Astrocyte (in vitro differentiated cells and primary cell): ENCODE data around the gene SIRT6. TPM values are rescaled to one million over a fixed set of nuclear protein-coding genes. Genes with fewer than 3 reads are reported as not detected.

Experiments used
- DNase-seq: peaks from one replicate; pipeline ENCODE4 v3.0.0-alpha.2; 2010; ENCODE audit warnings: low read depth
- FAIRE-seq: peaks from 2 replicates; lab custom pipeline; 2011; peaks lifted over from hg19 to GRCh38; lab: Jason Lieb, UNC
- H2AFZ ChIP-seq: 2 replicates; pipeline ENCODE4 v1.6.0; 2012; ENCODE audit warnings: low read depth, low read length, inconsistent platforms
- H3K27ac ChIP-seq: 2 replicates; pipeline ENCODE4 v1.5.1; 2011; ENCODE audit warnings: low read depth, low read length, inconsistent platforms
- H3K27me3 ChIP-seq: 2 replicates; pipeline ENCODE4 v1.6.0; 2011; ENCODE audit warnings: low read length, inconsistent platforms; ENCODE audit not compliant: insufficient read depth
- H3K36me3 ChIP-seq: 2 replicates; pipeline ENCODE4 v1.5.1; 2011; ENCODE audit warnings: low read length, inconsistent platforms; ENCODE audit not compliant: insufficient read depth
- H3K4me1 ChIP-seq: 2 replicates; pipeline ENCODE4 v1.5.1; 2011; ENCODE audit warnings: low read length, inconsistent platforms; ENCODE audit not compliant: insufficient read depth
- H3K4me2 ChIP-seq: 2 replicates; pipeline ENCODE4 v1.6.0; 2012; ENCODE audit warnings: low read length, inconsistent platforms
- H3K4me3 ChIP-seq: 2 replicates; pipeline ENCODE4 v1.5.1; 2011; ENCODE audit warnings: low read depth, mild to moderate bottlenecking, low read length, inconsistent platforms; ENCODE audit not compliant: insufficient read depth
- H3K79me2 ChIP-seq: 2 replicates; pipeline ENCODE4 v1.6.0; 2012; ENCODE audit warnings: mild to moderate bottlenecking, low read length, inconsistent platforms; ENCODE audit not compliant: insufficient read depth
- H3K9ac ChIP-seq: 2 replicates; pipeline ENCODE4 v1.6.0; 2012; ENCODE audit warnings: mild to moderate bottlenecking, low read length, inconsistent platforms
- H3K9me3 ChIP-seq: 2 replicates; pipeline ENCODE4 v1.5.1; 2012; ENCODE audit warnings: low read depth, mild to moderate bottlenecking, low read length, inconsistent platforms; ENCODE audit not compliant: insufficient read depth
- H4K20me1 ChIP-seq: 2 replicates; pipeline ENCODE4 v1.6.0; 2012; ENCODE audit warnings: low read length, inconsistent platforms; ENCODE audit not compliant: insufficient read depth
- H3K27ac Mint-ChIP-seq: one replicate; pipeline ENCODE4 v1.8.0; 2021; ENCODE audit warnings: mild to moderate bottlenecking, mixed read lengths; ENCODE audit not compliant: unreplicated experiment
- H3K27me3 Mint-ChIP-seq: one replicate; pipeline ENCODE4 v1.8.0; 2021; ENCODE audit warnings: low read depth, mixed read lengths; ENCODE audit not compliant: unreplicated experiment
- H3K36me3 Mint-ChIP-seq: one replicate; pipeline ENCODE4 v1.8.0; 2021; ENCODE audit warnings: low read depth, mixed read lengths; ENCODE audit not compliant: unreplicated experiment
- H3K4me1 Mint-ChIP-seq: one replicate; pipeline ENCODE4 v1.8.0; 2021; ENCODE audit warnings: low read depth, mixed read lengths; ENCODE audit not compliant: unreplicated experiment
- H3K4me3 Mint-ChIP-seq: one replicate; pipeline ENCODE4 v1.8.0; 2021; ENCODE audit warnings: mild to moderate bottlenecking, moderate library complexity, mixed read lengths; ENCODE audit not compliant: unreplicated experiment
- H3K9me3 Mint-ChIP-seq: one replicate; pipeline ENCODE4 v1.8.0; 2021; ENCODE audit warnings: mild to moderate bottlenecking, mixed read lengths; ENCODE audit not compliant: unreplicated experiment
- EZH2 ChIP-seq: IDR thresholded peaks from 2 replicates; pipeline ENCODE4 v1.6.1; 2012; ENCODE audit warnings: mild to moderate bottlenecking, low read length, inconsistent platforms; ENCODE audit not compliant: insufficient read depth
- total RNA-seq: library from RNA; stranded (reverse); gene quantifications from 2 replicates; pipeline ENCODE4 v1.2.1, GENCODE V29; 2021
- TF ChIP-seq, protein P1 (sequence below): IDR thresholded peaks from 2 replicates; pipeline ENCODE4 v1.5.1; 2011; ENCODE audit warnings: low read depth, mild to moderate bottlenecking, inconsistent platforms, low read length, moderate library complexity; ENCODE audit not compliant: insufficient read depth

The SIRT6 gene
- total RNA-seq, 1 donor from 2014 or later, result 29.2 TPM

DNA sequence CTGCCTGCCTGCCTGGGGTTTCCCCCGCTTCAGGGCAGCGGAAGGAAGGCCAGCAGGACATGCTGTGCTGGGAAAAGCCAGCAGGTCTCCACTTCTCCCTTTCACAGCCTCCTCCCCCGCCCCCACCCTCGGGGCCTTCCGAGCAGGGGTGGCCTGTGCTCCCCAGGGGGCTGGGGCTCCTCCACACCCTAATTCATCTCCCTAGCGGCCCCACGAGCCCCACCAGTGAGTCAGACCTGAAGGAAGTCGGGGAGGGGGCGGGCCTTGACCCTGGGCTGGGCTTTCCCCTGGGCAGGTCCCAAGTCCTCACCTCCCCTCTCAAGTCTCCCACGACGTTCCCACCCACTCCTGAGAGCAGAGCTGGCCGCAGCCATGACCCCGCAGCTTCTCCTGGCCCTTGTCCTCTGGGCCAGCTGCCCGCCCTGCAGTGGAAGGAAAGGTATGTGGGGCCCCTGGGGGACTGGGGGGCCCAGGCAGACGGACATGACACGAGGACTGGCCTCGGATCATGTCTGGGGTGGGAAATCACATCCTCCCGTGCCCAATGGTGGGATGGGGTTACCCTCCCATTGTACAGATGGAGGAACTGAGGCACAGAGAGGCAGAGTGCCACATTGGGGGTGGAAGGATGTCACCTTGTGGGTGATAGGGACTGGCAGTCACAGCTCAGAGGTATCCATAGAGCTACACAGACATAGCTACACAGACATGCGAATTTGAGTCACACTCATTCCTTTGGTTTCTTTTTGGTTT lies 47.0 kb upstream of the SIRT6 start, which contains the start of gene EBI3:
Gene EBI3 (plus strand): TSS at position 345 of the 753 bp plus-strand sequence. CDS start 28 bp downstream, at position 373.
- peaks cover 2% of the 10 kb centered on the region for H3K4me1 Mint-ChIP-seq
- Histone ChIP-seq H2AFZ (peak within 1 kb of the TSS; percentile 74), H3K79me2 (no peaks in the 10 kb centered on the region), H3K27ac (no peak within 1 kb of the TSS), H3K4me1 (peaks cover 13% of the 10 kb centered on the region), H3K9me3 (no peaks in the 10 kb centered on the region), H4K20me1 (no peaks in the 10 kb centered on the region), H3K4me3 (no peak within 1 kb of the TSS), H3K27me3 (peaks cover 7% of the 10 kb centered on the region), H3K4me2 (peak within 1 kb of the TSS; percentile 81), H3K36me3 (no peaks in the 10 kb centered on the region), H3K9ac (peak within 1 kb of the TSS; percentile 56)
- H3K27ac Mint-ChIP-seq, result no peak within 1 kb of the TSS
- no peak within 1 kb of the TSS for H3K4me3 Mint-ChIP-seq
- FAIRE-seq (no peak), DNase-seq (peak; percentile 46)
- H3K27me3 Mint-ChIP-seq, result no peaks in the 10 kb centered on the region
- no peak for TF ChIP-seq EZH2
- no peaks in the 10 kb centered on the region for H3K36me3 Mint-ChIP-seq
- peaks cover 2% of the 10 kb centered on the region for H3K9me3 Mint-ChIP-seq

DNA sequence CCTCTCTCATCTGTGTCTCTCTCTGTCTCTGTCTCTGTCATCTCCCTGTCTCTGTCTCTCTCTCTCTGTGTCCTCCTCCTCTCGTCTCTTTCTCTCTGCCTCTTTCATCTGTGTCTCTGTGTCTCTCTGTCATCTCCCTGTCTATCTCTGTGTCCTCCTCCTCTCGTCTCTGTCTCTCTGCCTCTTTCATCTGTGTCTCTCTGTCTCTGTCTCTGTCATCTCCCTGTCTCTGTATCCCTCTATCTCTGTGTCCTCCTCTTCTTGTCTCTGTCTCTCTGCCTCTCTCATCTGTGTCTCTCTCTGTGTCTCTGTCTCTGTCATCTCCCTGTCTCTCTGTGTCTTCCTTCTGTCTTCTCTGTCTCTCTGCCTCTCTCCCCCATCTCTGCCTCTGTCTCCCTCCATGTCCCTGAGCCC lies 46.4 kb upstream of the SIRT6 start:
- TF ChIP-seq, protein P1, sequence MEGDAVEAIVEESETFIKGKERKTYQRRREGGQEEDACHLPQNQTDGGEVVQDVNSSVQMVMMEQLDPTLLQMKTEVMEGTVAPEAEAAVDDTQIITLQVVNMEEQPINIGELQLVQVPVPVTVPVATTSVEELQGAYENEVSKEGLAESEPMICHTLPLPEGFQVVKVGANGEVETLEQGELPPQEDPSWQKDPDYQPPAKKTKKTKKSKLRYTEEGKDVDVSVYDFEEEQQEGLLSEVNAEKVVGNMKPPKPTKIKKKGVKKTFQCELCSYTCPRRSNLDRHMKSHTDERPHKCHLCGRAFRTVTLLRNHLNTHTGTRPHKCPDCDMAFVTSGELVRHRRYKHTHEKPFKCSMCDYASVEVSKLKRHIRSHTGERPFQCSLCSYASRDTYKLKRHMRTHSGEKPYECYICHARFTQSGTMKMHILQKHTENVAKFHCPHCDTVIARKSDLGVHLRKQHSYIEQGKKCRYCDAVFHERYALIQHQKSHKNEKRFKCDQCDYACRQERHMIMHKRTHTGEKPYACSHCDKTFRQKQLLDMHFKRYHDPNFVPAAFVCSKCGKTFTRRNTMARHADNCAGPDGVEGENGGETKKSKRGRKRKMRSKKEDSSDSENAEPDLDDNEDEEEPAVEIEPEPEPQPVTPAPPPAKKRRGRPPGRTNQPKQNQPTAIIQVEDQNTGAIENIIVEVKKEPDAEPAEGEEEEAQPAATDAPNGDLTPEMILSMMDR, result no peak
- TF ChIP-seq EZH2, result no peak

DNA sequence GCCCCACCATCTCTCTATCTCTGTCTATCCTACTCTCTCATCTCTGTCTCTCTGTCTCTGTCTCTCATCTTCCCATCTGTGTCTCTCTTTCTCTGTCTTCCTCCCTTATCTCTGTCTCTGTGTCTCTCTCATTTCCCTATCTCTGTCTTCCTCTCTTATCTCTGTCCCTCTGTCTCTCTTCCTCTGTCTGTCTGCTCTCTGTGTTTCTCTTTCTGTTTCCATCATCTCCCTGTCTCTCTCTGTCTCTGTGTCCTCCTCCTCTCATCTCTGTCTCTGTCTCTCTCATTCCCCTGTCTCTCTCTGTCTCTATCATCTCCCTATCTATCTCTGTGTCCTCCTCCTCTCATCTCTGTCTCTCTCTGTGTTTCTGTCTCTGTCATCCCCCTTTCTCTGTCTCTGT lies 45.4 kb upstream of the SIRT6 start:
- no peak overlapping the region for H3K4me2 ChIP-seq
- TF ChIP-seq EZH2, result no peak
- TF ChIP-seq, protein P1, result no peak
- Mint-ChIP-seq H3K27me3 (no peaks in the 10 kb centered on the region), H3K9me3 (no peaks in the 10 kb centered on the region), H3K4me3 (no peak overlapping the region), H3K4me1 (peaks cover 2% of the 10 kb centered on the region), H3K36me3 (no peaks in the 10 kb centered on the region), H3K27ac (no peak overlapping the region)
- H3K4me1 ChIP-seq, result peaks cover 13% of the 10 kb centered on the region
- H3K36me3 ChIP-seq, result no peaks in the 10 kb centered on the region
- H3K4me3 ChIP-seq, result no peak overlapping the region
- FAIRE-seq, result no peak
- no peak overlapping the region for H3K27ac ChIP-seq
- H3K27me3 ChIP-seq, result peaks cover 7% of the 10 kb centered on the region
- no peak overlapping the region for H3K9ac ChIP-seq
- no peaks in the 10 kb centered on the region for H4K20me1 ChIP-seq
- no peaks in the 10 kb centered on the region for H3K79me2 ChIP-seq
- no peak for DNase-seq
- no peaks in the 10 kb centered on the region for H3K9me3 ChIP-seq
- H2AFZ ChIP-seq, result no peak overlapping the region

More for the DNA sequence above, 46.4 kb upstream of the SIRT6 start:
- Histone ChIP-seq H3K4me2 (peak overlapping the region; percentile 81), H3K79me2 (no peaks in the 10 kb centered on the region), H3K9ac (peak overlapping the region; percentile 56), H3K36me3 (no peaks in the 10 kb centered on the region), H3K9me3 (no peaks in the 10 kb centered on the region), H3K4me1 (peaks cover 13% of the 10 kb centered on the region), H4K20me1 (no peaks in the 10 kb centered on the region), H2AFZ (peak overlapping the region; percentile 74), H3K27me3 (peaks cover 7% of the 10 kb centered on the region), H3K27ac (no peak overlapping the region), H3K4me3 (no peak overlapping the region)
- Mint-ChIP-seq H3K36me3 (no peaks in the 10 kb centered on the region), H3K27ac (no peak overlapping the region), H3K9me3 (no peaks in the 10 kb centered on the region), H3K27me3 (no peaks in the 10 kb centered on the region), H3K4me1 (peaks cover 2% of the 10 kb centered on the region), H3K4me3 (no peak overlapping the region)
- FAIRE-seq (no peak), DNase-seq (no peak)
